NCI-H446 (cell line): ENCODE data around the gene SLC26A4.

Source experiments
- DNase-seq, 2 experiments: peaks; one replicate each; lab custom pipeline; 2025; lab: John Stamatoyannopoulos, UW

SLC26A4 gene

DNA sequence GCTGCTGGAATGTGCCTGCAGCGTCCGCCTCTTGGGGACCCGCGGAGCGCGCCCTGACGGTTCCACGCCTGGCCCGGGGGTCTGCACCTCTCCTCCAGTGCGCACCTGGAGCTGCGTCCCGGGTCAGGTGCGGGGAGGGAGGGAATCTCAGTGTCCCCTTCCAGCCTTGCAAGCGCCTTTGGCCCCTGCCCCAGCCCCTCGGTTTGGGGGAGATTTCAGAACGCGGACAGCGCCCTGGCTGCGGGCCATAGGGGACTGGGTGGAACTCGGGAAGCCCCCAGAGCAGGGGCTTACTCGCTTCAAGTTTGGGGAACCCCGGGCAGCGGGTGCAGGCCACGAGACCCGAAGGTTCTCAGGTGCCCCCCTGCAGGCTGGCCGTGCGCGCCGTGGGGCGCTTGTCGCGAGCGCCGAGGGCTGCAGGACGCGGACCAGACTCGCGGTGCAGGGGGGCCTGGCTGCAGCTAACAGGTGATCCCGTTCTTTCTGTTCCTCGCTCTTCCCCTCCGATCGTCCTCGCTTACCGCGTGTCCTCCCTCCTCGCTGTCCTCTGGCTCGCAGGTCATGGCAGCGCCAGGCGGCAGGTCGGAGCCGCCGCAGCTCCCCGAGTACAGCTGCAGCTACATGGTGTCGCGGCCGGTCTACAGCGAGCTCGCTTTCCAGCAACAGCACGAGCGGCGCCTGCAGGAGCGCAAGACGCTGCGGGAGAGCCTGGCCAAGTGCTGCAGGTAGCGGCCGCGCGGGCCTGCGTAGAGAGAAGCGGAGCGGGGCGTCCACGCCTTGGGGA lies 645 bp downstream of the SLC26A4 start:
- peak in 1 of 2 experiments; percentile 2 for DNase-seq

DNA sequence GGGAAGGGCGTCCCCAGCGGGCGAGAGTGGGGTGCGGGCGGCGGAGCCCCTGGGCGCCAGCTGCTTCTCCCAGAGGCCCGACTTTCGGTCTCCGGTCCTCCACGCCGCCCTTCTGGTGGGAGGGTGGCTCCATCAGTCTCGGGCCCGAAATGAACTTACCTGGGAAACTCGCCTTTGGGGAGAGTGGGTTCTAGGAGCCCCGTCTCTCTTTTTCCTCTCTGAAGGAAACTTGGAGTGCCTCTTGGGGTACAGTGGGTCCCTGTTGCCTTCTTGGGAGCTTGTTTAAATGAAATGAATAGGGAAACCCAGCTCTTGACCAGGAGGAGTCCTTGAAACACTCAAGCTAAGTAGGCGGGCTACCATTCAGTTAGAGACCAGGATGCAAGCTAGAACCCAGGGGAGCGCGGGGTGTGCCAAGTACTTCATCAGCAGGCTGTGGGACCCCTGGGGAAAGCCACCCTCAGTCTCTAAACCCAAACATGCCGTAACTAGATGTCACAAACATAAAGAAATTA lies 1.3 kb downstream of the SLC26A4 start:
- no peak for DNase-seq

DNA sequence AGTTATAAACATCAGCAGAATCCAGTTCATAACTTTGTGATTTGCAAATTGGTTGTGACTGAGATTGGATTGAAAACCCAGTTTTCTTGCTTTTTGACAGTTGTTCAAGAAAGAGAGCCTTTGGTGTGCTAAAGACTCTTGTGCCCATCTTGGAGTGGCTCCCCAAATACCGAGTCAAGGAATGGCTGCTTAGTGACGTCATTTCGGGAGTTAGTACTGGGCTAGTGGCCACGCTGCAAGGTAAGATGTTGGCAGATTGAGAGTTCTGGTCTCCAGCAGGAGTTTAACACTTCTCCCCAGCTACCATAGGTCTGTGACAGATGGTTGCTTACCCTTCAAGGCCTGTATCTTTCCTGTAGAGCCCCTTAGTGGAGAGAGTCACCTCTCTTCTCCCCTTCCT lies 2.6 kb downstream of the SLC26A4 start:
- no peak for DNase-seq

DNA sequence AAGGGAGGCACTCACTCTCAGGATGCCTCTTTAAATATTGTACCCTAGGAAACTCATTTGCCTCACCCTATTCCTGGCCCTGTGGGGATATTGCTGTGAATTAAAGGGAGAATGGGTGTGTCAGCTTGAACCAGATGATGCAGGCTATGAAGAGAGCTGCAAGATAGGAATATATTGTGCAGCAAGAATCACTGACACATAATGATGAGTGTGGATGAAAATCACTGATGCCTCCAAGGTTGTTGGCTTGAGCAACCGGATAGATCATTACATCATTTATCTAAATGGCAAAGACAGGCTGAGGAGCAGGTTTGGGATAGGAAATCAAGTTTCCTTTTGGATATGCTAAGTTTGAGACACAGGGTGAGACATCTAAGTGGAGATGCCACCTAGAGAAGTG lies 6.2 kb downstream of the SLC26A4 start:
- DNase-seq = no peak

DNA sequence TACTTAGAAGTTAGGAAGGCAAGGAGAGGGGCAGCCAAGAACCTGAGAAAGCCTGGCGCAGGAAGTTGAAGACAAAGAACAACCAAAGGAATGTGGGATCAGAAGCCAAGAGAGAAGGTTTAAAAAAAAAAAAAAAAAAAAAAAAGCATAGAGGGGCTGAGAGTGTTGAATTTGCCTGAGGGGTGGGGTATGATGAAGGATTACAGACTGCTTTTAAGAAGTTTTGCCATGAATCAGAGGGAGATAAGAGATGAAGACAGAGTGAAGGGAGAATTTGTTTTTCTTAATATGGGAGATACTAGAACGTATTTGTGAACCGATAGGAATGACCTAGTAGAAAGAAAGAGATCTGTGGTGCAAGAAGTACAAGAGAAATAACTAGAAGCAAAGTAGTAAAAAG lies 6.7 kb downstream of the SLC26A4 start:
- DNase-seq = no peak

DNA sequence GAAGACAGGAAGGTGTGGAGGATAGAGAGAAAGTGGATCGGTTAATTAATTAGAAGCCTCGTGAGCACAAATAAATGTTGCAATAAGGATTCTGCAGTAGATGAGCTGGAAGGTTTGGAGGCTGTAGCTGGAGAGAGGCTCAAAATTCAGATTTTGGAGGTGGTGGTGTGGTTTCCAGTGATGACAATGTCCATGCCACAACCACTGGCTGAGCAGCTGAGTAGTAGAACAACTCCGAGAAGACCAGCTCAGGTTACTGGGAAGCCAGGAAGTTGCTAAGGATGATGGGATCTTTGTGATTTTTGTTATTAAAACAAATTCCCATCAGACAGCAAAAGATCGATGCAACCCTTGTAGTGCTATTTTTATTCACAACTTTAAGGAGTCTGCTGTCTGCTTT lies 7.7 kb downstream of the SLC26A4 start:
- no peak for DNase-seq

DNA sequence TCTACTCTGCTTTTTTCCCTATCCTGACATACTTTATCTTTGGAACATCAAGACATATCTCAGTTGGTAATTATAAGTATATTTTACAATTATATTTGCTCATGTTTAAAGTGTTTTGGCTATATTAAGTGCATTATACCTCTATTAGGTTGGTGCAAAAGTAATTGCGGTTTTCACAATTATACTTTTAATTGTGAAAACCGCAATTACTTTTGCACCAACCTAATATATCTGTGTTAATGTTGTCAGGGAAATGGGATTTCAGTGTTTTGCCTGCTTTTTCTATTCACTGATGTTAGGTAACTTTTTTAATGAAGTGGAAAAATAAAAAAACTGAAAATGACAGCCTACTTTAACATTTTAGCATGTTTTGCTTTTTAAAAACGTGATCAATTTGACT lies 11.6 kb downstream of the SLC26A4 start:
- no peak for DNase-seq

DNA sequence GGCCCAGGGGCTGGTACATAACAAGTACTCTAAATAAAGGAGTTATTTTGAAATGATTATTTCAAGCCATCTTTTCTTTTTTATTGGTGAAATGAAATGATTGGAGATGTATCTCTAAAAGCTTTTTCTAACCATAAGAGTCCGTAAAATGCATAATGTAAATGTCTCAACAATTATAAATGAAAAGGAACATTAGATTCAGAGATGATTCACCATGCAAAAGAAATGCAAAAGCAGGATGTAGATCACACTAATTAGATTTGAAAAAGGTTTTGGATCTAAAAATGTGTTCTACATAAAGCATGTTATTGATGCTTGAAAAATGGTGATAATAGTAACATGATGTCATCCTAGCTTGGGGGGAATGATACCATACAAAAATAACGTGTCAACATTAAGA lies 15.6 kb downstream of the SLC26A4 start:
- no peak for DNase-seq

DNA sequence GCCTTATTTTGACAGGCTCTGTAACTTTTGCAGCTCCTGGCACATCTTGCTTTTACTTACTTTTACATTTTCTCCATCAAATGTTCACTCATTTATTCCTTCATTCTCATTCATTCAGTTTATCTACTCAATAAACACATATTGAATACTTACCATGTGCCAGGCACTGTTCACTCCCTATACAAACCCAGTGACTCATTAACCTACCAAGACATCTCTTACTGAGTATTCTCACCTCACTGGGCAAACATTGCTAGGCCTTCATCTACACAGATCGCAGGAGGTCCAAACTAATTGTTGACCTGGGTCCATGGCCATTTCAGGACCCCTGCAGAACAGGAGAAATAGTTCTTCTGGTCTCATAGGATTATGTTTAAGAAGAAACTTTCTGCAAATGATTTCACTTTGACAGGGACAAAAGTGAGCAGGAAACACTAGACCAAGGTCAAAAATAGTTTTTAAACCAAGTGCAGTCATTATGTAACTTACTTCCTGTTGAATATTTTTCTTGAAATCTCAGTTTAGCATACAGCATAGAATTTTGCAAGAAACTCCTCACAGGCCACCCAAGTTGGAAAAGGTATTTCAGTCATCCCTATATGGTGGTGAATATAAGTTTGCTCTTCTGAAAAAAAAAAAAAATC lies 17.6 kb downstream of the SLC26A4 start:
- no peak for DNase-seq

DNA sequence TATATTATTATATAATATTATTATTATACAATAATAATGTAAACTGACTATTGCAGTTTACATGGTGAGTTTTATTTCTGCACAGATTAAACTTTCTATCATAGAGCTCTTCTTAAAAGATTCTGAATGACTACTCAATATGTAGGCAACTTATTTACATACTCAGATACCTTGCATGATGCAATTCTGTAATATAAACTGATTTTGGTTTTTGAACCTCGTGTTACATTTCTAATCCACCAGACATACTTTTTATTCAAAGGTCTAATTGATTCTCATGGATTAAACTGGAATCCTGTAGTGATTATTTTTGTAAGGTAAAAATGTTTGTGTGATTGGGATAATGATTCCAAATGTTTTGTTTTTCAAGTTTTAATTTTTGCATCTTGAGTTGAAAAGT lies 19.9 kb downstream of the SLC26A4 start:
- DNase-seq = no peak

DNA sequence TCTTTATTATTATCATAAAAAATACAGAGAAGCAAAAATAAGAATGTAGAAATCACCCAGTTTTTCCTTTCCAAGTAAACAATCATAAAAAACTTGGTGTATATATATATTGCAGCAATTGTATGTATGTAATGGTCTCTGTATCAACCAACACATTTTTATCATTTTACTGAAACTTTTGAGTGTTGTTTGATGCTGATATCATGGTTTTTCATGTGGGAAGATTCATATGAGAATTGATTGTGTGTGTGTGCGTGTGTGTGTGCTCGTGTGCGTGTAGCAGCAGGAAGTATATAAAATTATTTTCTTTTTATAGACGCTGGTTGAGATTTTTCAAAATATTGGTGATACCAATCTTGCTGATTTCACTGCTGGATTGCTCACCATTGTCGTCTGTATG lies 22.3 kb downstream of the SLC26A4 start:
- DNase-seq = no peak

DNA sequence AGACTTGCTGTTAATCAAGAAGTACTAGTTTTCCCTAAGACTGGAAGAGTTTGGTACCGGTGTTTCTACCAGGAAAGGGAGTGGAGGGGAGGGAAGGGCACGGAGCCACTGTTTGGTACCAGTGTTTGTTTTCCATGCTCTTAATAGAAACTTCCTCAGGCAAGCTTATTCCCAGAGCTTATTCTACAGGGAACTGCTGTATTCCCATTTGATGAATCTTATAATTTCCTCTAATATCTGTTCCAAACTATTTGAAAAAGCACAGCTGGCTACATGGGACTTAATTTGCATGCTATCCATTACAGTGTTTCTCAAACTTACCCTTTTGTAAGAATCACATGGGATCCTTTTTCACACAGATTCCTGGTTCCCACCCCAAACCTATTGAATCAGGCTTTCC lies 23.7 kb downstream of the SLC26A4 start:
- DNase-seq = no peak

DNA sequence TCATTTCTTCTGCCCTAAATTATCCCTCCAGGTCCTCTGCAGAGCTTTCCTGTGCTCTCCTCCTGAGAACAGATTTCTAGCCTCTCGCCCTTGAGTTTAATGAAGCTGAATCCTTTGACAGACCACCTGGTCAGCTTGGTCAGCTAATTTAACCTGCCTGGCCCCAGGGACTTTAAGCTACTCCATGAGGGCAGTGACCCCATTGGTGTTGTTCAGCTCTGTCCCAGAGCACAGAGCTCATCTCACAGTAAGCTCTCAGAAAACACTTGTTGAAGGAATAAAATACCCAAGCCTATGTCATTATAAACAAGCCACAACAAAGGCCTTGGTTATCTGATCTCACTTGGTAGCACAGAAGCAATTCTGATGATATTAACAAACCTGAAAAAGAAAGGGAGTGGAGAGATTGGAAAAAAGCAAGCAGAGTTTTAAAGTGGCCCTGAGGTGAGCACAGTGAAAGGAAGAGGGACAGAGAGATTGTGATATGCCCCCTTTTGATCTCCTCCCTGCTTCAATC lies 24.4 kb downstream of the SLC26A4 start:
- DNase-seq = no peak

DNA sequence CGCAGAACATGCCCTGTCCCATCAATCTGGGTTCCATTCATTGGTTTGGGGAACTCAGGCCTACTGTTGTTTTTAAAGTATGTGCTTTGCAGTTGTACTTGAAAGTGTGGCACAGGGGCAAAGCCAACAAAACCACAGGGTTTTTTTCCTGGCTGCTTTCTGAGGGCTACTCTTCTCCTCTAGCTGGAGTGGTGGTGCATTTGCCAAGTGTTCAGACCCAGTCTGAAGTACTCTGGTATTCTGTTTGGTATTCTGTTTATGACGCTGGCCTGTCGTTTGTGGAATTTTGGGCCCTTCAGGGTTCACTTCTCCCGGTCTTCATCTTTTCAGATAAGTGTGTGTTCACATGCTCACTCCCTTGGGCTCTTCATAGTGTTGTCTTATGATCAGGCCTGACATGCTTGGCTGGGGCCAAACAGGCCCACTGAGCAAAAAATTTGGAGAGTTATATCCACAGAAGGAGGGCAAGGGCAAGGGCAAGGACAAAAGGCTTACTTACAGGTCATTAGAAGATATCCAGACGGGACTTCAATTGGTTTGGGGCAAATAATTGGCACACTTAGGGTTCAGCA lies 26.3 kb downstream of the SLC26A4 start:
- no peak for DNase-seq

DNA sequence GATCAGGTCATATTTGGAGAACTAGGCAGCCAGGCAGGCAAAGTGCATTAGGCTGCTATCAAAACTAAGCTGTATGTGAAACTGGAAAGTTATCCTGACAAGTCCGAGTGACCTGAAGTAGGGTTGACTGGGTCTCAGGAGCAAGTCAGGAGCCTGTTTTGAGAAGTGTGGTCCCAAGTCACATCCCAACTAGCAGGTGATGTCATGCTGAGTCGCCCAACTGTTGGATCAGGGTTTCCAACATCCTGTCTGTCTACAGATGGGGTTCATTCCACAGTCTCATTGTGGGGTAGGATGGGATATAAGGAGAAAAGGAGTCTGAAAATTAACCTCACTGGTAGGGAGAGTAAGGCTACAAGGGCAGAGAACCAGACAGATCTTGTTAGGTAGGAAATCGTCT lies 27.0 kb downstream of the SLC26A4 start:
- DNase-seq = no peak

DNA sequence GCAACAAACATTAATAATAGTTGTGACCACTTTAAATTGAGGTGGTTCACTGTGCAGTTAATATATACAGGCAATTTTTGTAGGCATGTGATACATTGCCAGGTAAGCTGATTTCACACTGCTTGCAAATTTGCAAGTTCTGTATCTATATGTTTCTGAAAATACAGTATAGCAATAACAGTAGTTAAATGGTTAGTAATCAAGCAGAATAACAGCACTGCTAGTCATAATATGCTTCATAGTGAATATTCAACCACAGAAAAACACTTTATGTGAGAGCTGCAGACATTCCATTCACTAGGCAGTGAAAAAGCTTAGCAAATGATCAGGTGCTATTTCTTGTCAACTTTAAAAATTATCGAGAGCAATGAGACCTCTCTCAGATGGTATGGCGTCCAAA lies 28.9 kb downstream of the SLC26A4 start:
- no peak for DNase-seq

DNA sequence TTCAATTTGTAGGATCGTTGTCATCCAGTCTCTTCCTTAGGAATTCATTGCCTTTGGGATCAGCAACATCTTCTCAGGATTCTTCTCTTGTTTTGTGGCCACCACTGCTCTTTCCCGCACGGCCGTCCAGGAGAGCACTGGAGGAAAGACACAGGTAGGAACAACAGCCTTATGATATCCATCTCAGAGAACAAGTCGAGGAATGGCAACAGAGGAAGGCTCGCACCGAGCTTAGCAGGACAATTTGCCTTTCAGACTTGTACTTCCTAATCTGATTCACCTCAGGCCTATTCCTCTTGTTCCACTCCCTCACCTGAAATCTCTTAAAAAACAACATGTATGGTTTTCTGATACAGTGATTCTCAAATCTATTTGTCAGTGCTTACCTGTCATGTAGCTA lies 29.5 kb downstream of the SLC26A4 start:
- DNase-seq = no peak

DNA sequence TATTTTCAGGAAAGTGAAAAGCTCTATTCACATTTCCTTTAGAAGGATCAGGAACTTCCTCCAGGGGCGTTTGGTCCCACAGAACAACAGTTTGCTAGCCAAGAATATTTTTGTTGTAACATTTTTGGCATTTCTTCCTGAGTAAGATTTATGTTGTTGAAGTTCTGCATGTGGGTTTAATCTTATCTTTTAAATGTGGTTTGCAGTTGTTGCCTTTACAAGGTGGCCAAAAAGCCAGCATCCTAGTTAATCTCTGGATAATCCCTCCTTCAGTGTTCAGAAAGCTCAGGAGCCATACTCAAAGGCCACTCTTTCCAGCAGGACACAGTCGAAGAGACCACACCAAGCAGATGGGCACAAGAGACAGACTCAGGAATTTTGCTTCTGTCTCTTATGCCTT lies 30.0 kb downstream of the SLC26A4 start:
- no peak for DNase-seq

DNA sequence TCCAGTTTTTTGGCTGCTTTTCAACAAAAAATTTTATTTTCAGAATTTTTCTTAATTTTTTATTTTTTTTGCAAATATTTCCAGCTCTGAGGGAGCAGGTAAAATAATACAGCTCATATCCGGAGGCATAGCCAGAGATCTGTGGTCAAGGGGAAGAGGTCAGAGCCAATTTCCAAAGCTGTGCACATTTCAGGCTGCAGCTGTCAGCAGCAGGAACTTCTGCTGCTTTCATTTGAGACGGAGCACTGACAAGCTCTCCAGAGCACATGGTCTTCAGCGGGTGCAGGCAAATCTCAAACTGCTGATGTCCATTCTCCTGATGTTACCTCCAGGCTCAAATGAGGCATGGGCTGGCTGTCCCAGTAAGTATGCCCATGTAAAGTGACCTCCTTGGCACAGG lies 31.1 kb downstream of the SLC26A4 start:
- peak in 1 of 2 experiments; percentile 5 for DNase-seq

DNA sequence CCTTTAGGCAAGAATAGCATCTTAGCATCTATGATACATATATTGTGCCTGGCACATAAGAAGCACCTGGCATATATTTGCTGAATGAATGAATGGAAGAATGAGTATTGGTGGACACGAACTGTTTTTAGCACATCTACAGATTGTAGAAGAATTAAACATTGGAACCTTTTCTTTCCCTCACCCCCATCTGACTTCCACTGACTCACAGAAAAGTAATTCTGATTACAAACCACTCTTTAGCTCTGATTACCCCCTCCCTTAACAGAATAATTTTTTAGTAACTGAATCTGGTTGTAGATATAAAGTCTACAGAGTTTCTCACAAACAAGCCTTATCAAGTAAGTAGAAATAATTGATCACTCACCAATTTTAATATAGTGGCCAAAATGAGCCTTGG lies 31.9 kb downstream of the SLC26A4 start:
- no peak for DNase-seq

DNA sequence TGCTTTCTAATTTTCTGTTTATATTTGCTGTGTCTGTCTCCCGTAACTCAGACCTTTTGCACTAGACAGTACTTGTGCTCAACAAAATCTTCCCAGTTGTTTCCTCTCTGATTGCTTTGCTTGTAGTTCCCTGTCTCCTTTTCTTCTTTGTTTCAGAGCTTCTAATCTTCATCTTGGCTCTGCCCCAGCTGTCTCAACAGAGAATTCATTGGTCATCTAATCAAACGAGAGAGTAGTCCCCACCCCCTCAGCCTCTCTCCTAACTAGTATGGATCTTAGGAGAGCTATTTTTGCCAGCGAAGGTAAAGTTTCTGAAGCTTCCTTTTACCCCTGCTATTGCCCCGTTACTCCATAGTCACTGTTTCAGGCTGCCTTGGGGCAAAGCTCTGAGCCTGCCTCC lies 32.8 kb downstream of the SLC26A4 start:
- no peak for DNase-seq

DNA sequence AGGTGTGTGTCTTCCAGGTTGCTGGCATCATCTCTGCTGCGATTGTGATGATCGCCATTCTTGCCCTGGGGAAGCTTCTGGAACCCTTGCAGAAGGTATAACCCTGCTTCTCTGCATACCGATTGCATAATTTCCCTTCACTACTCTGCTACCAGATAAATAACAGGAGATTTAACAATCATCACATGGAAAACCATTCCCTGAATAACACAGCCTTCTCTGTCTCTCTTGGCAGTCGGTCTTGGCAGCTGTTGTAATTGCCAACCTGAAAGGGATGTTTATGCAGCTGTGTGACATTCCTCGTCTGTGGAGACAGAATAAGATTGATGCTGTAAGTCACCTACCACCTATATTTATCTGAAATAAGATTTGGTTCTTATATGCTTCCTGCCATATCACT lies 33.8 kb downstream of the SLC26A4 start:
- peak in 1 of 2 experiments; percentile 4 for DNase-seq

DNA sequence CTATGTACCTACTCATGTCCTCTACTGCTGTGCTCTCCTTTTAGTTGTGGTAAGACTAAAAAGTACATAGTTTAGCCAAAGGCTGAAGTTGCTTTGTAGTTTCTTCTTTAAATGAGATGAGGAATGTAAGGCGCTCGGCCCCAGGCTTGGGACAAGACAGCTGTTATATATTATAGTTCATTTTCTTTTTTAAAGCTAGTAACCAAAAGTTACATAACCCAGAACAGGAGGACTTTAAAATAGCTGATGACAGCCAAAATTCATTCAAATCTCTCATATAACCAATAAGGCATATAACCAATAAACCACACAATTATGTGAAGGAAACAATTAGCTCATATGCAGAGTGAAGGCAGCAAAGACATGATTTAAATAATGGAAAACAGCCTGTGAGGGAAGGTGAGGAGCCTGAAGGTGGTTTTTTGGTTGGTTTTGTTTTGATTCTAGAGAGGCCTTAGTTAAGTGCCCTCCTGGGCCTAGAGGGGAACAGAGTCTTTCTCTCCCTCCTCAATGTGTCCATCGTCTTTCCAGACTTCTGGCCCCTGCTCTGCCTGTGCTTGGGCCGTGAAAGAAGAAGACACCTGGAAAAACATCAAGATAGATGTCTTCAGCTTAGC lies 35.8 kb downstream of the SLC26A4 start:
- no peak for DNase-seq
